ENCODE results near the gene ENTREP1. TPM values are rescaled to one million over a fixed set of nuclear protein-coding genes. Genes with fewer than 3 reads are reported as not detected.

The ENTREP1 gene
- total RNA-seq, 2 experiments from 2014 or later, result 0.08 to 0.14 TPM

DNA sequence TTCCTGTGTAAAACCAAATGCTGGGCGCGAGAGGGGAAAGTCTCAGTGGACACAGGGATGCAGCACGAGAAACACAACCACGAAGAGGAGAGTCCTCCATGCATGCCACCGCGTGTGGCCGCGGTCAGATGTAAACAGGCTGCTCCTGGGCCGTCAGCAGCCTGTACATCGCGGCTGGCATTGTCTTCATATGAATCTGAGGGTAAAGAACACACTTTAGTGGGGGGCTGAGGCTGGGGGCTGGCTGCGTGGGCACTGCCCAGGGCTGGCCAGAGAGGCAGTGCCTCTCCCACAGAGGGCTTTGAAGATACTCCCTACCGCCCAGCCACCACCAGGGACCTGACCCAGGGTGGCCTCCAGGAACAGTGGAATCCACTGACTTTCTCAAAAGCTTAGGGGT is 106.2 kb downstream of the ENTREP1 start:
- ChIA-PET CTCF (no interaction called here), POLR2A (no interaction called here)
- Mint-ChIP-seq H3K27ac (no peak overlapping the region), H3K36me3 (ENCODE audit: low read depth) (no peaks in the 10 kb centered on the region), H3K9me3 (no peaks in the 10 kb centered on the region), H3K4me1 (ENCODE audit: low read depth) (no peaks in the 10 kb centered on the region), H3K4me3 (no peak overlapping the region), H3K27me3 (no peaks in the 10 kb centered on the region)
- H3K27ac ChIP-seq (ENCODE audit: low read depth in 1 of 2, low read length in 2 of 2), result no peak overlapping the region
- no peaks in the 10 kb centered on the region for H3K36me3 ChIP-seq (ENCODE audit: insufficient read depth, low read length)
- no peaks in the 10 kb centered on the region for H3K9me3 ChIP-seq (ENCODE audit: control insufficient read depth in 1 of 2, insufficient read depth in 1 of 2, low read length in 2 of 2)
- H3K27me3 ChIP-seq (ENCODE audit: control insufficient read depth in 1 of 2, insufficient read depth in 2 of 2, low read length in 2 of 2), result no peaks in the 10 kb centered on the region
- H3K4me3 ChIP-seq (ENCODE audit: low read length), result no peak overlapping the region
- no peaks in the 10 kb centered on the region for H3K4me1 ChIP-seq (ENCODE audit: insufficient read depth, low read length)
- TF ChIP-seq, protein P1, sequence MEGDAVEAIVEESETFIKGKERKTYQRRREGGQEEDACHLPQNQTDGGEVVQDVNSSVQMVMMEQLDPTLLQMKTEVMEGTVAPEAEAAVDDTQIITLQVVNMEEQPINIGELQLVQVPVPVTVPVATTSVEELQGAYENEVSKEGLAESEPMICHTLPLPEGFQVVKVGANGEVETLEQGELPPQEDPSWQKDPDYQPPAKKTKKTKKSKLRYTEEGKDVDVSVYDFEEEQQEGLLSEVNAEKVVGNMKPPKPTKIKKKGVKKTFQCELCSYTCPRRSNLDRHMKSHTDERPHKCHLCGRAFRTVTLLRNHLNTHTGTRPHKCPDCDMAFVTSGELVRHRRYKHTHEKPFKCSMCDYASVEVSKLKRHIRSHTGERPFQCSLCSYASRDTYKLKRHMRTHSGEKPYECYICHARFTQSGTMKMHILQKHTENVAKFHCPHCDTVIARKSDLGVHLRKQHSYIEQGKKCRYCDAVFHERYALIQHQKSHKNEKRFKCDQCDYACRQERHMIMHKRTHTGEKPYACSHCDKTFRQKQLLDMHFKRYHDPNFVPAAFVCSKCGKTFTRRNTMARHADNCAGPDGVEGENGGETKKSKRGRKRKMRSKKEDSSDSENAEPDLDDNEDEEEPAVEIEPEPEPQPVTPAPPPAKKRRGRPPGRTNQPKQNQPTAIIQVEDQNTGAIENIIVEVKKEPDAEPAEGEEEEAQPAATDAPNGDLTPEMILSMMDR (IDR thresholded peaks at IDR 0.05), result no peak
- ATAC-seq (ENCODE audit: poor library complexity) (no peak), DNase-seq (no peak)
- intact Hi-C loops (cut with DNase I, micrococcal nuclease), result no loop called here

DNA sequence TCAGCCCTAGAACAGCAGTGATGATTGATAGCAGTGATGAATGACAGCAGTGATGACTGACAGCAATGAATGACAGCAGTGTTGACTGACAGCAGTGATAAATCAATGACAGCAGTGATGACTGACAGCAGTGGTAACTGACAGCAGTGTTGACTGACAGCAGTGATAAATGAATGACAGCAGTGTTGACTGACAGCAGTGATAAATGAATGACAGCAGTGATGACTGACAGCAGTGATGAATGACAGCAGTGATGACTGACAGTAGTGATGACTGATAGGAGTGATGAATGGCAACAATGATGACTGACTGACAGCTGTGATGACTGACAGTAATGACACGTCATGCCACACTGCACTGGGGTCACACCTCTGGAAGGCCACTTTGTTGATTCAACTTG is 106.8 kb downstream of the ENTREP1 start:
- Mint-ChIP-seq H3K27me3 (no peaks in the 10 kb centered on the region), H3K4me1 (ENCODE audit: low read depth) (no peaks in the 10 kb centered on the region), H3K27ac (no peak overlapping the region), H3K9me3 (no peaks in the 10 kb centered on the region), H3K4me3 (no peak overlapping the region), H3K36me3 (ENCODE audit: low read depth) (no peaks in the 10 kb centered on the region)
- intact Hi-C loops (cut with DNase I, micrococcal nuclease), result no loop called here
- H3K36me3 ChIP-seq (ENCODE audit: insufficient read depth, low read length), result no peaks in the 10 kb centered on the region
- no peaks in the 10 kb centered on the region for H3K4me1 ChIP-seq (ENCODE audit: insufficient read depth, low read length)
- no peaks in the 10 kb centered on the region for H3K9me3 ChIP-seq (ENCODE audit: control insufficient read depth in 1 of 2, insufficient read depth in 1 of 2, low read length in 2 of 2)
- H3K4me3 ChIP-seq (ENCODE audit: low read length), result no peak overlapping the region
- ATAC-seq (ENCODE audit: poor library complexity) (no peak), DNase-seq (no peak)
- POLR2A ChIA-PET, result no interaction called here
- TF ChIP-seq, protein P1 (IDR thresholded peaks at IDR 0.05), result no peak
- CTCF ChIA-PET, result no interaction called here
- H3K27ac ChIP-seq (ENCODE audit: low read depth in 1 of 2, low read length in 2 of 2), result no peak overlapping the region
- H3K27me3 ChIP-seq (ENCODE audit: control insufficient read depth in 1 of 2, insufficient read depth in 2 of 2, low read length in 2 of 2), result no peaks in the 10 kb centered on the region

DNA sequence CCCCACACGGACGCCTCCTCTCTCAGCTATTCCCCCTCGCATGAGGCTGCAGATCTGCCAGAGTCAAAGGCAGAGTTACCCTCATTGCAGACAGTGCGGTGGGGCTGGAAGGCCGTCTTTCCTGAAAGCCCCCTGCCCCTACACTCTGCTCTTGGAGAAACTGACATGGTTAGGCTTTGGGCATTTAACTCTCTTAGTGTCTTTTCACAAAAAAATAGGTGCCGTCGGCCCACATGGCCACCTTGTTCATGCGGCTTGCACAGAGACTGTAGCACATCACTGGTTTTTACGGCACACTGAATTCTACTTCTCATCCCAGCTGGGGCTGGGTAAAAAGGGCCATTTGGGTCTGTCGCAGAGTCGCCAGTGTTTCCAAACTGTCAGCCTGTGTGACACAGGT is 107.6 kb downstream of the ENTREP1 start:
- H3K4me3 Mint-ChIP-seq, result no peak overlapping the region
- no peaks in the 10 kb centered on the region for H3K36me3 Mint-ChIP-seq (ENCODE audit: low read depth)
- H3K27ac Mint-ChIP-seq, result no peak overlapping the region
- TF ChIP-seq, protein P1 (IDR thresholded peaks at IDR 0.05), result no peak
- H3K27me3 ChIP-seq (ENCODE audit: control insufficient read depth in 1 of 2, insufficient read depth in 2 of 2, low read length in 2 of 2), result no peaks in the 10 kb centered on the region
- DNase-seq (no peak), ATAC-seq (ENCODE audit: poor library complexity) (no peak)
- H3K27me3 Mint-ChIP-seq, result no peaks in the 10 kb centered on the region
- H3K9me3 Mint-ChIP-seq, result no peaks in the 10 kb centered on the region
- H3K36me3 ChIP-seq (ENCODE audit: insufficient read depth, low read length), result no peaks in the 10 kb centered on the region
- ChIA-PET POLR2A (no interaction called here), CTCF (no interaction called here)
- H3K4me1 ChIP-seq (ENCODE audit: insufficient read depth, low read length), result no peaks in the 10 kb centered on the region
- no peak overlapping the region for H3K4me3 ChIP-seq (ENCODE audit: low read length)
- intact Hi-C loops (cut with DNase I, micrococcal nuclease), result no loop called here
- no peaks in the 10 kb centered on the region for H3K4me1 Mint-ChIP-seq (ENCODE audit: low read depth)
- H3K9me3 ChIP-seq (ENCODE audit: control insufficient read depth in 1 of 2, insufficient read depth in 1 of 2, low read length in 2 of 2), result no peaks in the 10 kb centered on the region
- H3K27ac ChIP-seq (ENCODE audit: low read depth in 1 of 2, low read length in 2 of 2), result no peak overlapping the region

Data from CD4-positive, alpha-beta T cell (primary cell).